Stimulated activated CD4-positive, alpha-beta T cell treated with anti-CD3 and anti-CD28 coated beads, Interleukin-15, amount 100 ng/mL, for 48 hours (primary cell): ENCODE data around the gene ANKAR.
"Not testable (repeated sequence)": the region's sequence is repeated elsewhere in the genome, so short reads cannot be mapped to it uniquely, and the experiment has no call there.

Experiments used
- DNase-seq, 2 donors: peaks; one replicate each; pipeline ENCODE4 v3.0.0-alpha.2; 2020; ENCODE audit warnings: low read depth in 2 of 2

The ANKAR gene, protein sequence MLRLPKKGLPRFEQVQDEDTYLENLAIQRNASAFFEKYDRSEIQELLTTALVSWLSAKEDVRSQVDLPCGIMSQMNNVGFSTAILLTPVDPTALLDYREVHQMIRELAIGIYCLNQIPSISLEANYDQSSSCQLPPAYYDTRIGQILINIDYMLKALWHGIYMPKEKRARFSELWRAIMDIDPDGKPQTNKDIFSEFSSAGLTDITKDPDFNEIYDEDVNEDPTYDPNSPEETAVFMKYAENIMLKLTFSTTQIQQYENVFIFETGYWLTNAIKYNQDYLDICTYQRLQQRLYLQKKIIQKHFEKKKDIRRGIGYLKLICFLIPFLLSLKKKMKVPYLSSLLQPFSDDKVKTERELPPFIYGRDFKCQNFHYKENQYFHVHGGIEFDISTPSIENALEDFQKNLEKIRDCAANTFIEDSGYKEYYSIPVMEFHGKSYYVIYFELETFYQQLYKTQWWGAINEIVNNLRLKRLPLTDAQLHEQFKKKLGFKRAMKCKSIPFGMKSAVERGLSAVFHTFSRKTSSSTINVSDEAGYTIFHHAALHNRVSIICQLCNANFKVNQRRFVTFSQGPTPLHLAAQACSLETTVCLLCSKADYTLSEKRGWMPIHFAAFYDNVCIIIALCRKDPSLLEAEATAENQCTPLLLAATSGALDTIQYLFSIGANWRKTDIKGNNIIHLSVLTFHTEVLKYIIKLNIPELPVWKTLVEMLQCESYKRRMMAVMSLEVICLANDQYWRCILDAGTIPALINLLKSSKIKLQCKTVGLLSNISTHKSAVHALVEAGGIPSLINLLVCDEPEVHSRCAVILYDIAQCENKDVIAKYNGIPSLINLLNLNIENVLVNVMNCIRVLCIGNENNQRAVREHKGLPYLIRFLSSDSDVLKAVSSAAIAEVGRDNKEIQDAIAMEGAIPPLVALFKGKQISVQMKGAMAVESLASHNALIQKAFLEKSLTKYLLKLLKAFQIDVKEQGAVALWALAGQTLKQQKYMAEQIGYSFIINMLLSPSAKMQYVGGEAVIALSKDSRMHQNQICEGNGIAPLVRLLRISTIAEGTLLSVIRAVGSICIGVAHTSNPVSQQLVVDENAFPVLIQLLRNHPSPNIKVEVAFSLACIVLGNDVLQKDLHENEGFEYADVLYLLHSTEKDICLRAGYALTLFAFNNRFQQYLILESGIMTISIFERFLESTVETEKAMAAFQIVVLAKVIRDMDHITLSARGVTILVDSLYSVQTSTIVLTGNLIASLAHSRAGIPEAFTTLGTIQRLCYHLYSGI (N-terminal part only)

DNA sequence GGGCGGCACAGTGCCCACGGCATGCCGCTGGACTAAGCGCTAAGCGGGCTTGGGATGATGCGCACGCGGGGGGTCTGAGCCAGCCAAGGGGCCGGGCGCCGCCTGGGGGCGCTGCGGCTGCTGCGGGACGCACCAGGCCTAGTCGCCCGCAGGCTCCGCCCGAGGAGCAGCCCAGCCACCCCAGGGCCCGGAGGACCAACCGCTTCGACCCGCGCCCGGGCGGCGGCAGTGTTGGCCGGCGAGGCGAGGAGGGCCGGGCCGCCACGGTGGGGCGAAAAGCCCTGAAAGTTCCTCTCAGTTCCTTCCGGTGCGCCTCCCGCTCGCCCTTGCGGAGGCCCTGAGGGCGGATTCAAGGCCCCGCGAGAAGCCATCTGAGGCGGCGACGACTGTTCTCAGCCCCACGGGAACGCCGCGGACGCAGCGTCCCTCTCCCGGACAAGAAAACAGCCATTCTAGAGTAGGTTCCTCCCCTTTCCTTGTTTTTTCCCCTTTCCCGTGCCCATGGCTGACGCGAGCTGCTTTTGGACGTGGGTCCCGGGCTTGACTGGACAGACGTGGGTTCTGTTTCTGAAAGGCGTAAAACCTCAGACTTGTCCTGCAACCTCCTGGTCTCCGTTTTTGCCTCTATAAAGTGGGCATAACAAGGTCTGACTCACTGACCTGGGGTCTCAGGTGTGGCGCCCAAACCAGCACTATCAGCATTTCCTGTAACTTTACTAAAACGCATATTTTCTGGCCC is at the start of gene ANKAR:
Gene ANKAR, plus strand, starts transcription at position 297 of the 739 bp plus-strand sequence. CDS start 1,821 bp downstream, outside the sequence.
- DNase-seq, result peak; percentile 62 to 77

DNA sequence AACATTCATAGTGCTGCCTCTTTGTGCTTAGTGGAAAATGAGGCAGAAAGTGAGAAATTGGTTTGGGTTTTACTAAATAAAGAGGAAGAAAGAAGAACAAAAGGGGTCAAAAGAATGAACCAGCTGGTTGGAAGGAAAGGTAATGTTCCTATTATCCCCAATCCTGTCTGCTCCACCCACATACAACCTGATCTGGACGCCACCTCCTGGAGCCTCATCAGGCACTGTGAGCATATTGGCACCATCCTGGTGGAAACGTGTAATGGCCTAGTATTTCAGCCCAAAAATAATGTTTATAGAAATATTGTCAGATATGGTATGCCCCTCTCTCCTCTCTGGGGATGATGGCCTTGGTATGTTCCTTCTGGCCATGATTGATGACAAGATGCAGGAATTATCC is 48.8 kb upstream of the ANKAR start:
- no peak for DNase-seq

DNA sequence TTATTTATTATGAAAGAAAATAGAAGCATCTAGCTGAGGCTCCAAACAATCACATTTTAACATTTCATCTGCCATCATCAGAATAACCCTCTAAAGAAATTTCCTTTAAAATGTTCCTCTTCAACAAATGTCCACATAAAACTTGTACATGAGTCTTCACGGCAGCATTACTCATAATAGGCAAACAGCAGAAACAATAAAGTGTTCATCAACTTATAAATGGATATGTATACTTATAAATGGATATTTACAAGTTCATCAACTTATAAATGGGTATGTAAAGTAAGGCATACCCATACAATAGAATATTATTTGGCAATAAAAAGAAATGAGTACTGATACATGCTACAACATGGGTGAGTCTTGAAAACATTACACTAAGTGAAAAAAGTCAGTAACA is 46.7 kb upstream of the ANKAR start:
- no peak for DNase-seq

DNA sequence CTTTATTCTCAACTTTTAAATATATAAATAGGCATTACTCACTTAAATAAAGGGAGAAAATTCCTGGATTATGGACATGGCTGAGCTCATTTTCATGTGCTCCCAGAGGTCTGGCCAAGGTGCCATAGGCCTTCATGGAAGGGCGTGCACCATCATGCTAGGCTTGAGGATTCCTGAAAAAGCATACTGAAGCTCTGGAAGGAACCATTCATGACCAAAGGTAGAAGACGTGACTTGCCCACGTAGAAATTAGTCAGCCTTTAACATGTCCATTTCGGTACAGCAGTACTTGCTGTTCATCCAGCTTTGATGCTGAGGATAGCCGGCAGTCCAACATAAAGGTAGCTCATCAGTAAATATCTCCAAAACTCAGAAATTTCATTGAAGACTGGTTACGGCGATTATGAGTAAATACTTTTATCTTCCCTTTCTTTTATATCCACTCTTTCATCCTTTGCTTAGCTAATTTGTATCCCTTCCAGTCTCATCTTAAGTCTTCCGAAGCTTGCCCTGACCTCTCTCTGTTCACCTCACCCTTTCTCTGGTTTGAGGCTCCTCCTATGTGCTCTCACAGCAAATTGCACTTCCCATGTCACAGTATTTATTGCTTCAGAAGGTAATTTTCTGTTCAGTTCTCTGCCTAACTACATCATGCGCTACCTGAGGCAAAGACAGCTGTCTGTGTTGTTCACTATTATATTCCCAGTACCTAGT is 45.5 kb upstream of the ANKAR start:
- DNase-seq, result no peak

DNA sequence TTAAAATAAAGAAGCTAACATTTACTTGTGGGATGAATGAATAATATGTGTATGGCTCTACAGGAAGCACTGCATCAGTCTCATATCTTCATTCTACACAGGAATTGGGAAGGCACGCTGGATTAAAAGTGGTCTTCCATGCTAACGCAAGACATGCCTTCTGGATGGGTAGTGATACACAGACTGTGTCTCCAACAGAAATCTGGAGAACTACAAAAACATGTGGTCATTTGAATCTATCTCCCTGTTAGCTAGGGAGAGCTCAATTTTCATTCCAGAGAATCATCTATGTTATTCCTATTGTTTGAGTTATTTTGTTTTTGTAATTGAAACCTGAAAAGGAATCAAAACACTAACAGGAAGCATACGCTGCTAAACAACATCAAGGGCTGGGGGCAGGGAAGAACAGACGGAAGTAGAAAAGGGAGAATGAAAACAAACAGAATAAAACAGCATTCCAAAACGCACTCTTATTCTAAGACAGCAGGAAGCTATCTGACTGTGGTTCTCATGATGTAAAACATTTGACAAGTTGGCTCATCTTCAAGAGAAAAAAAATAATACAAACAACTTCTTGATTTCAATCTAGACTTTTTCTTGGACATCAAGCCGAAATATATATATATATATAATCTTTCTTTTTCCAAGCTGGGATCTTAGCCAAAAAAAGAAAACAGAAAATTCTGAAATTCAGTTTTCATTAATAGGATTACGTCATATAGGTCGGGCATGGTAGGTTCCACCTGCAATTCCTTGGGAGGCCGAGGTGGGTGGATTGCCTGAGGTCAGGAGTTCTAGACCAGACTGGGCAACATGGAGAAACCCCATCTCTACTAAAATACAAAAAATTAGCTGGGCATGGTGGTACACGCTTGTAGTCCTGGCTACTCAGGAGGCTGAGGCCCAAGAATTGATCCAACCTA is 44.7 kb upstream of the ANKAR start:
- no peak for DNase-seq

DNA sequence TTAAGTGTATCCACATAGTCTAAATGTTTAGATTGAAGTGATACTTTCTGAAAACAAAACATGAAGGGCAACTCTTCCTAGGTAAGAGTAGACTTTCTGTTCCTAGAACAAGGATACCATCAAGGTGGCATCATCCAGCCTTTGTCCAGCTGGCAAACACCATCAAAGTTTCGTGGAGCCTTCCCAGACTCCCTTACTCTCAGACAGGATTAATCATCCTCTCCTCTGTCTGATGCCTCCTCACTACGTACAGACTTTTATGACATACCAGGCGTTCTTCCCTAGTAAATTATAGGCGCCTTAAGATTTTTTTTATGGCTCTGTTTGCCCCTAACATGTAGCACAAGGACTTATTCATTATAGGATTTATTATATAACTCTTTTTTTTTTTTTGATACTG is 42.6 kb upstream of the ANKAR start:
- DNase-seq, result no peak

DNA sequence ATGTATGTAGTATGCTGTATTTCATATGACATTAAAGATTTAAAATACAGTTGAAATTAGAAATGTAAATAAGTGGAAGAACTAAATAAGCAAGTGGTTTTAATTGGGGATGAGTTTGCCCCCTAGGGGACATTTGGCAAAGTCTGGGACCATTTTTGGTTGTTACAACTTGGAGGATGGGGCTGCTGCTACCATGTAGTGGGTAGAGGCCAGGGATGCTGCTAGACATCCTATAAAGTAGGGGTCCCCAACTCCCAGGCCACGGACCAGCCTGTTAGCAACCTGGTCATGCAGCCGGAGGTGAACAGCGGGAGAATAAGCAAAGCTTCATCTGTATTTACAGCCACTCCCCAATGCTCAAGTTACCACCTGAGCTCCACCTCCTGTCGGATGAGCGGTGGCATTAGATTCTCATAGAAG is 41.1 kb upstream of the ANKAR start:
- DNase-seq, result no peak

DNA sequence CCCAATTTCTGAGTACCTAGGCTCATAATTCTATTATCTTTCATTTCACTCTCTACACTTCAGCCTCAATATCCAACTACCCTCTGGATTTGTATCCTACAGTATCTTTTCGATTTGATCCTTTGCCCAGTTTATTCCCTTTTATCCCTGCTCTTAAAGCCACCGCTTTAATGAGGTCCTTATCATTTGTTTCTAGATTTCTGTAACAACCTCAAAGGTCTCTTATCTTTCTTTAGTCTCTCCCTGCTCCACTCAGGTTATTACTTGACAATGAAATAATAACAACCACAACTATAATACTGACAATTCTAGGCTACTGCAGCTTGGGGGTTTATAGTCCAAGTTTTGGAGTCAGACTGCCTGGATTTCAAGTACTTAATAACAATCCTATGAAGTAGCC is 39.1 kb upstream of the ANKAR start:
- DNase-seq, result no peak

DNA sequence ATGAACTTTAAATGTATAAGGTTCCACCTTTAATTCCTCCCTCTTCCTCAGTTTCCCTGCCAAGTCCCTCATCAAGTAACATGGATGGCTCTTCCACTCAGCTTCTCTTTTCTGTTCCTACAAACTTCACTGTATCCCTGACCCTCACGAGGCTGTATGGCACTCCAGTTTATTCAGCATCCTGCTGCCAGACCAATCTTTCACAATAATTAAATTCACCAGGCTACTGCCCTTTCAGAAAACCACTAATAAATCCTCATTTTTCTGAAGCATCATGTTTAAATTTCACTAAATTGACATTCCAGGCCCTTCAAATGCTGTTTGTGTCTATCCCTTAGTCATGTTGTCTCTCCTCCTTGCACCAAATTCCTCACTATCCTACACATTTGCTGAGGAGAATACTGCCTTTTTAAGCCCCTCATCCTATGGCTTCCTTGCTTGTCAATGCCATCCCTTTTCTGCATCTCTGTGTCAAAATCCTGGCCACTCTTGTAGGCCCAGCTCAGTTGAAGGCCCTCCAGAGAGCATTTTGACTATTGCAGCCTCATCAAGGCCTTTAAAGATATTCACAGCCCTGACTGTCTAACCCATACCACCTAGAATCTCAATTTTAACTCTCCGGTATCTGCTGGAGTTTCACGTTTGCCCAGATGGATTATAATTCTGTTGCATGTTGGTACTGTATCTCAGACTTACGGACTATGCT is 36.0 kb upstream of the ANKAR start:
- DNase-seq, result no peak

DNA sequence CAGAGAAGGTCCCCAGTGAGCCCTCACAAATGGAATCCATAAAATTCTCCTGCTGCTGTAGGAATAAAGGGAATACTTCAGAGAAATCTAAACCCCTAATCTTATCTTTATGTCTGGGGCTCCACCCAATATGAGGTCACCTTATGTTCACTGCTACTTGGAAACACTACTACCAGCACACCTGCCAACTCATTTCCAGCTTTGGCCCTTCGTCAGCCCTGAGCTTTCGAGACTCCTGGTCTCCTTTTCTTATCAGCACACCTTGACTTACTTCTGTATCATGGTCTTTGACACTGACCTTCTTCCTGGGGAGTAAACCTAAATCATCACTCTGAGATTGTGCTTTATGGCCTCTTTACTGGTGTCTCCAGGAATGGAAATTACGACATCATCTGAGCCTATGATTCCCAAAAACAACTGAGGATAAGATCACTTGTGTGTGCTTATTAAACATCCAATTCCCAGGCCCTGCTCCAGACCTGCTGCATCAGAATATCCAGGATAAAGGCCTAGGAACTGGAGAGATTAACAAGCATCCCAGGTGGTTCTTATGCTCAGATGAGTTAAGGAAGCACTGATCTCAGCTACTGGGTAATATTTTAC is 35.4 kb upstream of the ANKAR start:
- no peak for DNase-seq

DNA sequence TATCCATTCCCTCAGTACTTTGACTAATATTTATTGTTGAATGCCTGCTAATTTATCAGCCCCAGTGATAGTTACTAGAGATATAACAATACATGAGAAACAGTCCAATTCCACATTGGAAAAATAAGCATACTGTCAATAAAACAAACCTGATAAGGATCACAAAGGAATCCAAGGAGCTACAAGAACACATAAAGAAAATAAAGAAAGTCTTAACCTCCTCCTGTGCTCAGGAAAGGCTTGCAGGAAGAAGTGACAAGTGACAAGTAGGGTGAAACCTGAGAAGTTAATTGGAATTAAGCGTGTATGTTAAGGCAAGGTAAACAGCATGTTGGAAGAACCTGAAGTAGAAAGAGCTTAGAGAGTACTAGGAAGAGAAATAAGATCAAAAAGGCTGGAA is 33.5 kb upstream of the ANKAR start:
- DNase-seq, result no peak

DNA sequence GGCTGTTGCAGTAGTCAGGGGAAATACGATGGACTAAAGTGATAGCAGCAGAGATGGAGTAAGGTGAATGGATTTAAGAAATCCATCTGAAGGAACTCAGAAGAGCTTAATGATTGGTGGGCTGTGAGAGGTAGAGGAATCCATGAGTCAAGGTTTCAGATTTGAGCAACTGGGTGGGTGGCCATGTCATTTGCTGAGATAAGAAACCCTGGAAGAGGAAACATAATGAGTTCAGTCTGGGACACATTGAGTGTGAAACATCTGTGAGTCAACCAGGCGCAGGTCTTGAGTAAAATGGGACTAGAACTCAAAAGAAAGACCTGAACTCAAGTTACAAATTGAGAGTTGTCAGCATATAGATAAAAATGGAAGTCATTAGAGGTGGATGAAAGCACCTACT is 32.9 kb upstream of the ANKAR start:
- DNase-seq, result peak; percentile 44 to 47

DNA sequence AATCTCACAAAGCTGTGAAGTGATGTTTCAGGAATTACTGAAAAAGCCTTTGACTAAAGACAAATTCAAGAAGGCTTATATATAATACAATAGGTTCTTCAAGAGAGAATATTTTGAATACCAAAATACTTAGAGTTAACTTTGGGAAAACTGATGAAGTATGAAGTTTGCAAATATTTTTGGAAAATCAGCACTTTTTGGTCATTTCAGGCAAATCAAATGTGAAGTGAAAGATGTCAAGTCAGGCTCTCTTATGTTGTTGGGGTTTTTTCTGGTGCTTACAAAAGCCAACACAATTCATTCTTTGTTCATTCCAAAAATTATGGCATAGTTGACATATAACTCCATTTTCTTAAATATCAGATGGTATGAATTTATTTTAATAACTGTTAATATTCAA is 27.9 kb upstream of the ANKAR start:
- DNase-seq, result no peak

DNA sequence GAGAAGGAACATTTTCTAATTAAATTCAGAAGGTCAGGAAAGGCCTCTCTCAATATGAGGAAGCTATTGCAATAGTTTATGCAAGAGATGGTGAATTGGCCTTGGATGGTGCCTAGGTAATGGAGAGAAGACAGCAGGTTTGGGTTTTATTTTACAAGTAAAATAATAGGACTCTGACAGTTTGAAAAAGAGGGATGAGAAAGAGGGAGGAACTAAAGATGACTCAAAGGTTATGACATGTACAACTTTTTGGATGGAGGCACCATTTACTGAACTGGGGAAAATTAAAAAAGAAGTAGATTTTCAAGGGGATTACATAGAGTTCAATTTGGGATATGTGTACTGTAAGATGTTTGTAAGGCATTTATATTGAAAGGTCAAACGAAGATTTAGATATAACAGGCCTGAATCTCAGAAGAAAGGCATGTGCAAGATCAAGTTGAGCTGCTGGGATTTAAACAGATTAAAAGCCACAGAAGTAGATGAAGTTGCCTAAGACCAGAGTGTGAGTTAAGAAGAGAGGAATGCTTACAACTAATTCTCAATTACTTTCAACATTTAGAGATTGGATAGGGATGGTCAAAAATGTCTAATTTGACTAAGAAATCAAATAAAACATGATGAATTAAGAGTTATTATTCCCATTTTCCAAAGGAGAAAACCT is 25.5 kb upstream of the ANKAR start:
- no peak for DNase-seq

DNA sequence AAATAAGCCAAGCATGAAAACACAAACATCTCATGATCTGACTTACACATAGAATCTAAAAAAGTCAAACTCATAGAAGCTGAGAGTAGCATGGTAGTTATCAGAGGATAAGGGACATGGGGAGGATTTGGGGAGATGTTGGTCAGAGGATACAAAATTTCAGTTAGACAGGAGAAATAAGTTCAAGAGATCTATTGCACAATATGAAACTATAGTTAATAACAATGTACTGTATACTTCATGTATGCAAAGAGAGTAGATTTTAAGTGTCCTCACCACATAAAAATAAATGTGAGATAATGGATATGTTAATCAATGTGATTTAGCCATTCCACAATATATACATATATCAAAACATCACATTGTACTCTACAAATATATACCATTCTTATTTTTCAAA is 23.2 kb upstream of the ANKAR start:
- no peak for DNase-seq

DNA sequence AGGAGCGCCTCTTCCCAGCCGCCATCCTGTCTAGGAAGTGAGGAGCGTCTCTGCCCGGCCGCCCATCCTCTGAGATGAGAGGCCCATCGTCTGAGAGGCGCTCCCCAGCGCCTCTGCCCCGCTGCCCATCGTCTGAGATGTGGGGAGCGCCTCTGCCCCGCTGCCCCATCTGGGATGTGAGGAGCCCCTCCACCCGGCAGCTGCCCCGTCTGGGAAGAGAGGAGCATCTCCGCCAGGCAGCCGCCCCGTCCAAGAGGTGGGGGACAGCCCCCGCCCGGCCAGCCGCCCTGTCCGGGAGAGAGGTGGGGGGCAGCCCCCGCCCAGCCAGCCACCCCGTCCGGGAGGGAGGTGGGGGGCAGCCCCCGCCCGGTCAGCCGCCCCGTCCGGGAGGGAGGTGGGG is 21.0 kb upstream of the ANKAR start:
- not testable (repeated sequence) for DNase-seq

DNA sequence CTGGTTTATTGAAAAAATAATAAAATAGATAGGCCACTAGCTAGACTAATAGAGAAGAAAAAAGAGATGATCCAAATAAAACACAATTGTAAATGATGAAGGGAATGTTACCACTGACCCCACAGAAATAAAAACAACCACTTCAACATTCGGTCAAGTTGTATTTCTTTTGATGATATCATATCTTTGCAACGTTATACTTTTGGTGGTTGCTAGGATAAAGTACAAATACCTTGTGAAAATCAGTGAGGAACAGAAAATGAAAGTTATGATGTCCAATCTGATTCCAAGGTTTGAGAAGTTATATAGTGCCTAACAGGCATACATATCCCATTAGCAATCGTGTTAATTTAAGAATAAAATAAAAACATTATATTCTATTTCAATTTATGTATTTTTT is 19.8 kb upstream of the ANKAR start:
- DNase-seq, result no peak

DNA sequence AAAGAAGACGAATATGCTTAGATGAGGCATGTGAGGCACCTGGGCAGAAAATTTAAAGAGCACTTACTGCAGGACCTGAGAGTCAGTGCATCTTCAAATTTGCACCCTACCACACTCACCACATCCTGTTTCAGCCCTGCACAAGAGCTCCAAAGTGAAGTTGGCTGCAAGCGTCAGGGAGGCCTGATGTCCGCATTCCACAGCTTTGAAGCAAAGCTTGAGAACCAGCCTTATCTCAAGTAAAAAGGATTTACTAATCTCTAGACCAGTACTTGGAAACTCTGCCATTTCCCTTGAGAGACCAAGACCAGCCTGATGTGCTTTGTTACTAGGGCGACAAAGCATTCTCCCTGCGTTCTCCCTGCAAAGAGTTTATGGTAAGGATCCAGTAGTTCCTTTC is 16.6 kb upstream of the ANKAR start:
- DNase-seq, result peak in 1 of 2 donors; percentile 37
